Activated B cell treated with CpG ODN at 0.5 μM for 24 hours (primary cell): ENCODE data around the gene PRAC2. TPM values are rescaled to one million over a fixed set of nuclear protein-coding genes. Genes with fewer than 3 reads are reported as not detected.

Experiments
- ATAC-seq: fragments of 200-7000 bp; cut with Tn5 transposase; one replicate; pipeline ENCODE4 v1.10.0; 2021; ENCODE audit warnings: low read depth, mild to moderate bottlenecking, moderate library complexity
- CTCF ChIA-PET: fragments of 350-600 bp; sonication (Branson Sonifier 250); formaldehyde crosslinking; loops from one replicate; lab custom pipeline; 2021; ENCODE audit warnings: antibody characterized with exemption; lab: Charles Lee
- POLR2A ChIA-PET: fragments of 350-600 bp; sonication (Branson Sonifier 250); formaldehyde crosslinking; loops from one replicate; lab custom pipeline; 2021; ENCODE audit warnings: antibody characterized with exemption; lab: Charles Lee
- DNase-seq: peaks from one replicate; pipeline ENCODE4 v3.0.0; 2022
- H3K27ac Mint-ChIP-seq: one replicate; pipeline ENCODE4 v1.8.0; 2020; ENCODE audit warnings: mixed read lengths
- H3K27me3 Mint-ChIP-seq: one replicate; pipeline ENCODE4 v1.8.0; 2021; ENCODE audit warnings: mixed read lengths
- H3K36me3 Mint-ChIP-seq: one replicate; pipeline ENCODE4 v1.8.0; 2021; ENCODE audit warnings: low read depth, mixed read lengths
- H3K4me1 Mint-ChIP-seq: one replicate; pipeline ENCODE4 v1.8.0; 2021; ENCODE audit warnings: mixed read lengths
- H3K4me3 Mint-ChIP-seq: one replicate; pipeline ENCODE4 v1.8.0; 2020; ENCODE audit warnings: mild to moderate bottlenecking, mixed read lengths
- H3K9me3 Mint-ChIP-seq: one replicate; pipeline ENCODE4 v1.8.0; 2020; ENCODE audit warnings: mixed read lengths
- CTCF ChIP-seq: fragments of 200-600 bp; IDR thresholded peaks from one replicate; pipeline ENCODE4 v1.8.0; 2022; ENCODE audit warnings: antibody characterized with exemption, mild to moderate bottlenecking
- intact Hi-C: fragments of 100-400 bp; cut with micrococcal nuclease; formaldehyde crosslinking; loops from one replicate; pipeline ENCODE4 v1.15.1; 2024
- total RNA-seq: library from RNA; stranded (reverse); gene quantifications from 2 replicates; pipeline ENCODE4 v1.2.3, GENCODE V29; 2022

Gene PRAC2
- total RNA-seq, 1 donor from 2014 or later = not detected

- peak overlapping the region; percentile 28 for H3K4me3 Mint-ChIP-seq
- no peak for TF ChIP-seq CTCF
- H3K27me3 Mint-ChIP-seq = peaks cover 81% of the 10 kb centered on the region
- CTCF ChIA-PET = interaction anchor here (0.6 to 3.7 kb wide), 7 partner anchors 13 to 154 kb away, joined by 3 to 16 read pairs (median 3); no protein-coding TSS in a partner anchor
- no peak overlapping the region for H3K27ac Mint-ChIP-seq
- ATAC-seq (no peak), DNase-seq (peak; percentile 20)
- POLR2A ChIA-PET = interaction anchor here (0.6 kb wide), 1 partner anchor 354 kb away, joined by 3 read pairs; no protein-coding TSS in a partner anchor
- H3K36me3 Mint-ChIP-seq = peaks cover 1% of the 10 kb centered on the region
- intact Hi-C loops = loop anchor here (2.0 kb wide), 2 partner anchors 22 to 66 kb away; no protein-coding TSS in a partner anchor
- peaks cover 39% of the 10 kb centered on the region for H3K4me1 Mint-ChIP-seq
- peaks cover 5% of the 10 kb centered on the region for H3K9me3 Mint-ChIP-seq
Observed at GRCh38 chr17:48725004-48725287, 2.0 kb downstream of the PRAC2 start.

GRCh38 chr17:48725288-48726064, 2.5 kb downstream of the PRAC2 start:
- Mint-ChIP-seq H3K4me3 (peak overlapping the region; percentile 28), H3K27ac (no peak overlapping the region), H3K36me3 (peaks cover 1% of the 10 kb centered on the region), H3K9me3 (peaks cover 2% of the 10 kb centered on the region), H3K4me1 (peaks cover 37% of the 10 kb centered on the region), H3K27me3 (peaks cover 81% of the 10 kb centered on the region)
- DNase-seq (no peak), ATAC-seq (no peak)
- TF ChIP-seq CTCF = no peak
- CTCF ChIA-PET = interaction anchor here (0.6 to 3.7 kb wide), 6 partner anchors 13 to 154 kb away, joined by 3 to 16 read pairs (median 4); no protein-coding TSS in a partner anchor
- intact Hi-C loops = loop anchor here (2.0 kb wide), 2 partner anchors 21 to 65 kb away; no protein-coding TSS in a partner anchor
- POLR2A ChIA-PET = no interaction called here

GRCh38 chr17:48726114-48726915, 3.3 kb downstream of the PRAC2 start:
- H3K27me3 Mint-ChIP-seq = peaks cover 79% of the 10 kb centered on the region
- intact Hi-C loops = no loop called here
- no peak overlapping the region for H3K4me3 Mint-ChIP-seq
- no peaks in the 10 kb centered on the region for H3K36me3 Mint-ChIP-seq
- ChIA-PET POLR2A (no interaction called here), CTCF (interaction anchor here (3.7 kb wide), 1 partner anchor 153 kb away, joined by 16 read pairs; no protein-coding TSS in a partner anchor)
- H3K4me1 Mint-ChIP-seq = peaks cover 37% of the 10 kb centered on the region
- DNase-seq (no peak), ATAC-seq (no peak)
- no peak overlapping the region for H3K27ac Mint-ChIP-seq
- H3K9me3 Mint-ChIP-seq = no peaks in the 10 kb centered on the region
- TF ChIP-seq CTCF = no peak

GRCh38 chr17:48726916-48727286, 3.9 kb downstream of the PRAC2 start:
- Mint-ChIP-seq H3K4me3 (no peak overlapping the region), H3K36me3 (no peaks in the 10 kb centered on the region), H3K9me3 (no peaks in the 10 kb centered on the region), H3K4me1 (peaks cover 37% of the 10 kb centered on the region), H3K27me3 (peaks cover 83% of the 10 kb centered on the region), H3K27ac (no peak overlapping the region)
- DNase-seq (no peak), ATAC-seq (no peak)
- intact Hi-C loops = no loop called here
- ChIA-PET POLR2A (no interaction called here), CTCF (no interaction called here)
- no peak for TF ChIP-seq CTCF
